A549 treated with CpdA at 1 μM for 4 hours (cell line): ENCODE results near the gene POLA1. TPM values are rescaled to one million over a fixed set of nuclear protein-coding genes. Genes with fewer than 3 reads are reported as not detected.

Source experiments
- total RNA-seq: library from RNA; stranded (reverse); fragments of 200-300 nt; extraction: Qiagen RNA extraction; gene quantifications from 5 replicates; pipeline ENCODE4 v1.2.3, GENCODE V29; 2022; ENCODE audit warnings: low read depth

The POLA1 gene
- total RNA-seq: 11.7 to 12.9 TPM (median 12.4 TPM) in 5 replicates

GRCh38 chrX:24693453-24694202 lies at the start of gene POLA1:
TSS of gene POLA1 (plus strand) at chrX:24693918. CDS start at chrX:24693962, 44 bp downstream.

GRCh38 chrX:24647257-24648058 lies 46.3 kb upstream of the POLA1 start, which contains the start of gene PCYT1B:
TSS of gene PCYT1B (minus strand) at chrX:24647347. CDS start at chrX:24647105, 242 bp downstream.

GRCh38 chrX:25015486-25016360 lies 322.0 kb downstream of the POLA1 start, which contains the start of gene ARX:
TSS of gene ARX (minus strand) at chrX:25015965. CDS start at chrX:25015737, 228 bp downstream.

Other genes starting within 250 kb of the POLA1 start
- 5.8 to 6.5 TPM (median 6.3 TPM) in 5 replicates for gene PDK3, start 228.6 kb upstream of the POLA1 start, total RNA-seq
- 0.02 TPM in 1 of 5 replicates, not detected in the others for gene PCYT1B, start 46.6 kb upstream of the POLA1 start, total RNA-seq